KMS-11 (cell line): ENCODE measurements around the gene L1TD1.
"Not testable (repeated sequence)": the region's sequence is repeated elsewhere in the genome, so short reads cannot be mapped to it uniquely, and the experiment has no call there.

ENCODE experiments used
- H2AFZ ChIP-seq: fragments of 200-600 bp; sonication (generic); 2 replicates; pipeline ENCODE4 v1.6.1; 2016; ENCODE audit warnings: antibody characterized with exemption, mixed run types, low read depth
- H3K27ac ChIP-seq: fragments of 200-600 bp; sonication (generic); 2 replicates; pipeline ENCODE4 v1.6.1; 2016; ENCODE audit warnings: mild to moderate bottlenecking, mixed run types
- H3K27me3 ChIP-seq: fragments of 200-600 bp; sonication (generic); 2 replicates; pipeline ENCODE4 v1.6.1; 2017; ENCODE audit warnings: mild to moderate bottlenecking, low read depth, mixed run types, moderate library complexity; ENCODE audit not compliant: insufficient read depth
- H3K36me3 ChIP-seq: fragments of 200-600 bp; sonication (generic); 2 replicates; pipeline ENCODE4 v1.6.1; 2017; ENCODE audit warnings: mild to moderate bottlenecking, mixed run types; ENCODE audit not compliant: insufficient read depth
- H3K4me1 ChIP-seq: fragments of 200-600 bp; sonication (generic); 2 replicates; pipeline ENCODE4 v1.6.1; 2016; ENCODE audit warnings: mild to moderate bottlenecking, low read depth, mixed run types; ENCODE audit not compliant: poor library complexity, severe bottlenecking
- H3K4me2 ChIP-seq: fragments of 200-600 bp; sonication (generic); 2 replicates; pipeline ENCODE4 v1.7.0; 2016; ENCODE audit warnings: mild to moderate bottlenecking, mixed run types
- H3K4me3 ChIP-seq: fragments of 200-600 bp; sonication (generic); IDR thresholded peaks from 2 replicates; pipeline ENCODE4 v1.6.1; 2017; ENCODE audit warnings: low read depth, low read length, mixed read lengths; ENCODE audit not compliant: insufficient read depth
- H3K79me2 ChIP-seq: fragments of 200-600 bp; sonication (generic); 2 replicates; pipeline ENCODE4 v1.6.1; 2016; ENCODE audit warnings: low read depth, mixed run types; ENCODE audit not compliant: insufficient read depth
- H3K9ac ChIP-seq: fragments of 200-600 bp; sonication (generic); 2 replicates; pipeline ENCODE4 v1.6.1; 2016; ENCODE audit warnings: mild to moderate bottlenecking, mixed run types
- H4K20me1 ChIP-seq: fragments of 200-600 bp; sonication (generic); 2 replicates; pipeline ENCODE4 v1.6.1; 2016; ENCODE audit warnings: mild to moderate bottlenecking, mixed run types; ENCODE audit not compliant: insufficient read depth
- CTCF ChIP-seq: fragments of 200-600 bp; sonication (generic); conservative IDR thresholded peaks from 2 replicates; pipeline ENCODE4 v1.6.1; 2017; ENCODE audit warnings: low read depth, mild to moderate bottlenecking, antibody characterized with exemption, low read length, moderate library complexity, mixed read lengths

L1TD1 gene

GRCh38 chr1:62194651-62195544 lies at the start of gene L1TD1:
L1TD1 (plus strand) TSS chr1:62194849; CDS start chr1:62206629, 11,780 bp downstream.
- no peaks in the 10 kb centered on the region for H4K20me1 ChIP-seq
- TF ChIP-seq CTCF: no peak
- H3K4me1 ChIP-seq: no peaks in the 10 kb centered on the region
- no peak within 1 kb of the TSS for H2AFZ ChIP-seq
- no peaks in the 10 kb centered on the region for H3K36me3 ChIP-seq
- H3K4me3 ChIP-seq: no peak within 1 kb of the TSS
- H3K79me2 ChIP-seq: no peaks in the 10 kb centered on the region
- H3K27me3 ChIP-seq: no peaks in the 10 kb centered on the region
- H3K9ac ChIP-seq: no peak within 1 kb of the TSS
- no peak within 1 kb of the TSS for H3K4me2 ChIP-seq
- no peak within 1 kb of the TSS for H3K27ac ChIP-seq

GRCh38 chr1:62159940-62160348 lies 34.7 kb upstream of the L1TD1 start:
- TF ChIP-seq CTCF: no peak
- Histone ChIP-seq H4K20me1 (no peaks in the 10 kb centered on the region), H3K79me2 (no peaks in the 10 kb centered on the region), H3K4me3 (no peak overlapping the region), H3K4me1 (no peaks in the 10 kb centered on the region), H3K27ac (no peak overlapping the region), H3K9ac (no peak overlapping the region), H2AFZ (no peak overlapping the region), H3K36me3 (no peaks in the 10 kb centered on the region), H3K27me3 (no peaks in the 10 kb centered on the region), H3K4me2 (no peak overlapping the region)

GRCh38 chr1:62161711-62162110 lies 32.9 kb upstream of the L1TD1 start:
- no peaks in the 10 kb centered on the region for H3K79me2 ChIP-seq
- no peak overlapping the region for H3K27ac ChIP-seq
- H3K9ac ChIP-seq: no peak overlapping the region
- no peaks in the 10 kb centered on the region for H3K36me3 ChIP-seq
- no peak overlapping the region for H2AFZ ChIP-seq
- TF ChIP-seq CTCF: no peak
- H3K4me3 ChIP-seq: no peak overlapping the region
- H3K4me2 ChIP-seq: no peak overlapping the region
- no peaks in the 10 kb centered on the region for H3K4me1 ChIP-seq
- H4K20me1 ChIP-seq: no peaks in the 10 kb centered on the region
- no peaks in the 10 kb centered on the region for H3K27me3 ChIP-seq

- H3K9ac ChIP-seq, H3K27ac ChIP-seq, H3K79me2 ChIP-seq, H3K36me3 ChIP-seq, H4K20me1 ChIP-seq, H3K27me3 ChIP-seq, H3K4me2 ChIP-seq, H2AFZ ChIP-seq, H3K4me3 ChIP-seq, H3K4me1 ChIP-seq: not testable (repeated sequence)
Observed at GRCh38 chr1:62170380-62170779, 24.3 kb upstream of the L1TD1 start.

- Histone ChIP-seq H4K20me1 (no peaks in the 10 kb centered on the region), H3K4me1 (peaks cover 4% of the 10 kb centered on the region), H3K9ac (no peak overlapping the region), H3K79me2 (no peaks in the 10 kb centered on the region), H3K27me3 (no peaks in the 10 kb centered on the region), H3K4me2 (no peak overlapping the region), H3K27ac (no peak overlapping the region), H3K4me3 (no peak overlapping the region), H2AFZ (no peak overlapping the region), H3K36me3 (no peaks in the 10 kb centered on the region)
- TF ChIP-seq CTCF: peak; percentile 67
Observed at GRCh38 chr1:62175568-62176179, 19.0 kb upstream of the L1TD1 start.
